ENCODE results near the gene ZFY. TPM values are rescaled to one million over a fixed set of nuclear protein-coding genes. Genes with fewer than 3 reads are reported as not detected.

The ZFY gene
- total RNA-seq (10 to 100 TPM in 1 of 5 donors, 1 to 10 TPM in 2, not detected in 2; 3.7 to 14.8 (median 4.0) TPM), polyA plus RNA-seq (1 to 10 TPM in 2 of 3 donors, not detected in 1; 2.9 to 4.1 TPM)
- long read RNA-seq, donor 1 = 0 reads
- long read RNA-seq, donor 2 = 0 reads
- long read RNA-seq, donor 3 = 0 reads
- long read RNA-seq, donor 4 = 0 reads
- long read RNA-seq, donor 5 = 0 reads
- long read RNA-seq, donor 6 = 0 reads
- long read RNA-seq, donor 7 = 0 reads
- long read RNA-seq, donor 8 = 0 reads
- long read RNA-seq, donor 9, partial matches to known transcripts = 0 of 1 reads
- long read RNA-seq, donor 9, other reads (novel, unspliced or antisense) = 0 of 1 reads
- long read RNA-seq, donor 10, full-length matches to known transcripts = 1 of 1 reads
- long read RNA-seq, donor 10, partial matches to known transcripts = 0 of 1 reads
- long read RNA-seq, donor 10, other reads (novel, unspliced or antisense) = 0 of 1 reads

GRCh38 chrY:2934861-2935715, at the start of gene ZFY:
Gene ZFY (plus strand): TSS chrY:2935381. CDS start chrY:2953937, 18,556 bp downstream.
- H3K4me3 ChIP-seq = peak within 1 kb of the TSS in 2 of 4 donors; percentile 56 to 63
- no peak for TF ChIP-seq EP300 (IDR thresholded peaks at IDR 0.05)
- TF ChIP-seq POLR2AphosphoS5 (IDR thresholded peaks at IDR 0.05) = no peak
- peak within 1 kb of the TSS in 2 of 5 donors; percentile 96 to 98 for H3K27ac ChIP-seq
- WGBS, 5 donors = 0 to 1% (median 0%) methylated on average over 6 to 83 of the region's 91 CpGs; no CpG with 5 or more reads in 2 of the 5 donors
- no peaks in the 10 kb centered on the region for H3K36me3 ChIP-seq
- peaks cover 0 to 44% (median 0%) of the 10 kb centered on the region in 4 donors for H3K4me1 ChIP-seq
- no peak for DNase-seq
- no peaks in the 10 kb centered on the region for H3K27me3 ChIP-seq
- intact Hi-C loops (cut with DNase I; ENCODE audit: low total_unique reads) = no loop called here
- H3K9me3 ChIP-seq = no peaks in the 10 kb centered on the region

- WGBS, 5 donors = 39 to 52% (median 45%) methylated on average over 3 of the region's 3 CpGs; no CpG with 5 or more reads in 2 of the 5 donors
- Histone ChIP-seq H3K36me3 (no peaks in the 10 kb centered on the region), H3K27me3 (no peaks in the 10 kb centered on the region), H3K4me3 (no peak overlapping the region), H3K9me3 (no peaks in the 10 kb centered on the region), H3K27ac (no peak overlapping the region), H3K4me1 (no peaks in the 10 kb centered on the region)
- intact Hi-C loops (cut with DNase I; ENCODE audit: low total_unique reads) = no loop called here
- DNase-seq = no peak
- TF ChIP-seq CTCF (IDR thresholded peaks at IDR 0.05) = no peak
- TF ChIP-seq EP300 (IDR thresholded peaks at IDR 0.05) = no peak
- no peak for TF ChIP-seq POLR2A (IDR thresholded peaks at IDR 0.05)
- TF ChIP-seq POLR2AphosphoS5 (IDR thresholded peaks at IDR 0.05) = no peak
Measured at GRCh38 chrY:2885880-2886279, 49.3 kb upstream of the ZFY start.

GRCh38 chrY:2887386-2887785, 47.8 kb upstream of the ZFY start:
- H3K4me3 ChIP-seq = no peak overlapping the region
- no peaks in the 10 kb centered on the region for H3K27me3 ChIP-seq
- H3K4me1 ChIP-seq = no peaks in the 10 kb centered on the region
- no peak for DNase-seq
- WGBS, 5 donors = 28 to 37% (median 29%) methylated on average over 5 of the region's 5 CpGs; no CpG with 5 or more reads in 2 of the 5 donors
- no peaks in the 10 kb centered on the region for H3K36me3 ChIP-seq
- no peak overlapping the region for H3K27ac ChIP-seq
- TF ChIP-seq EP300 (IDR thresholded peaks at IDR 0.05) = no peak
- TF ChIP-seq CTCF (IDR thresholded peaks at IDR 0.05) = no peak
- no peak for TF ChIP-seq POLR2AphosphoS5 (IDR thresholded peaks at IDR 0.05)
- TF ChIP-seq POLR2A (IDR thresholded peaks at IDR 0.05) = no peak
- intact Hi-C loops (cut with DNase I; ENCODE audit: low total_unique reads) = no loop called here
- no peaks in the 10 kb centered on the region for H3K9me3 ChIP-seq

GRCh38 chrY:2887955-2888354, 47.2 kb upstream of the ZFY start:
- Histone ChIP-seq H3K9me3 (no peaks in the 10 kb centered on the region), H3K4me3 (no peak overlapping the region), H3K36me3 (no peaks in the 10 kb centered on the region), H3K4me1 (no peaks in the 10 kb centered on the region), H3K27ac (no peak overlapping the region), H3K27me3 (no peaks in the 10 kb centered on the region)
- TF ChIP-seq CTCF (IDR thresholded peaks at IDR 0.05) (no peak), EP300 (IDR thresholded peaks at IDR 0.05) (no peak), POLR2AphosphoS5 (IDR thresholded peaks at IDR 0.05) (no peak), POLR2A (IDR thresholded peaks at IDR 0.05) (no peak)
- WGBS, 5 donors = 74 to 77% (median 75%) methylated on average over 3 of the region's 3 CpGs; no CpG with 5 or more reads in 2 of the 5 donors
- intact Hi-C loops (cut with DNase I; ENCODE audit: low total_unique reads) = no loop called here
- DNase-seq = no peak

Data from stomach (tissue), 19 donors.